Skin of body (tissue), 2 donors: ENCODE data around the gene JMJD4. TPM values are rescaled to one million over a fixed set of nuclear protein-coding genes. Genes with fewer than 3 reads are reported as not detected.
"Not testable (repeated sequence)": the region's sequence is repeated elsewhere in the genome, so short reads cannot be mapped to it uniquely, and the experiment has no call there.

Source experiments
- DNase-seq: peaks from one replicate; lab custom pipeline; 2025; lab: John Stamatoyannopoulos, UW
- total RNA-seq: library from RNA; depleted of rRNA; stranded (reverse); fragments of >200 nt; gene quantifications from one replicate; pipeline ENCODE4 v1.2.3, GENCODE V29; 2014

The JMJD4 gene
- total RNA-seq, 1 donor from 2014 or later, result 13.1 TPM

DNA sequence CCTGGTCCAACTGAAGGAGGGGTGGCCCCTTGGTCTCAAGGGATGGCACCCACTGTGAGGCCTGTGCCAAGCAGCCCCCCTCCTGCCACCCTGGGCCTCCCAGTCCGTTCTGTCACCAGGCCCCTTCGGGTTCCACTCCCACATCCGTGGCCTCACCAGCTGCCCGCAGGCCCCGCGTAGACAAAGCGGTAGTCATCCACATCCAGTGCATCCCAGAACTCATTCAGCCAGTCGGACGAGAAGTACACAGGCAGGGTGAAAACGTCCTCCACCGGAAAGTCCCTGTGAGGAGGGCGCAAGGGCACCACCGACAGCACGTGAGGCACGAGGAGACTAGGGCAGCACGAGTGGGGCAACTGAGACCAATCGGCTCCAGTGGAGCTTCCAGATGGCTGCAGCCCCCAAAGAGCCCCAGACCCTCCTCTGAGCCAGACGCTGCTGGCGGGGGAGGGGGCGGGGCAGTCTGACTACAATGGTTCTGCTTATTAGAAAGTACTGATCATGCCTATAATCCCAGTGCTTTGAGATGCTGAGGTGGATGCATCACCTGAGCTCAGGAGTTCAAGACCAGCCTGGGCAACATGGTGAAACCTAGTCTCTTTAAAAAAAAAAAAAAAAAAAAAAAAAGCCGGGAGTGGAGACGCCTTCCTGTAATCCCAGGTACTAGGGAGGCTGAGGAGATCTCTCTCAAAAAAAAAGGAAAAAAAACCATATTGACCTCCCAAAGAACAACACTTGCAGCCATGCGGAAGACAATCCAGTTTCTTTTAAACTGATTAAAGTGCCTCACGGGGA lies 1.2 kb downstream of the JMJD4 start:
- no peak for DNase-seq

DNA sequence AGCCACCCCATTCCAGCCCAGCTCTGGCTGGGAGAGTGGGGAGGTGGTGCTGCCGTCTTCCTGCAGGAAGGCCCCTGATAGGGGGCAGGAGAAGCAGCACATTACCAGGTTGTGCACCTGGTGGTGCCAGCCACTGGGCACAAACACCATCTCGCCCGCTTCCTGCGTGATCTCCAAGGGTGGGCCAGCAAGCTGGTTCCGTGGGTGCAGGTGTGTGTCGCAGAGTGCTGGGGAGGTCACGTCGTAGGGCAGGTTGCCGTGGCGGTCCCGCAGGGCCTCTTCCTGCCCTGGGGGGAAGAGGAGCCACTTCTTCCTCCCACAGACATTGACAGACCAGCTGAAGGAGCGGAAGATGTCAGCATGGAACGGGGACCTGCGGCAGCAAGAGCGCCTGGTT lies 1.8 kb downstream of the JMJD4 start:
- DNase-seq, result no peak

DNA sequence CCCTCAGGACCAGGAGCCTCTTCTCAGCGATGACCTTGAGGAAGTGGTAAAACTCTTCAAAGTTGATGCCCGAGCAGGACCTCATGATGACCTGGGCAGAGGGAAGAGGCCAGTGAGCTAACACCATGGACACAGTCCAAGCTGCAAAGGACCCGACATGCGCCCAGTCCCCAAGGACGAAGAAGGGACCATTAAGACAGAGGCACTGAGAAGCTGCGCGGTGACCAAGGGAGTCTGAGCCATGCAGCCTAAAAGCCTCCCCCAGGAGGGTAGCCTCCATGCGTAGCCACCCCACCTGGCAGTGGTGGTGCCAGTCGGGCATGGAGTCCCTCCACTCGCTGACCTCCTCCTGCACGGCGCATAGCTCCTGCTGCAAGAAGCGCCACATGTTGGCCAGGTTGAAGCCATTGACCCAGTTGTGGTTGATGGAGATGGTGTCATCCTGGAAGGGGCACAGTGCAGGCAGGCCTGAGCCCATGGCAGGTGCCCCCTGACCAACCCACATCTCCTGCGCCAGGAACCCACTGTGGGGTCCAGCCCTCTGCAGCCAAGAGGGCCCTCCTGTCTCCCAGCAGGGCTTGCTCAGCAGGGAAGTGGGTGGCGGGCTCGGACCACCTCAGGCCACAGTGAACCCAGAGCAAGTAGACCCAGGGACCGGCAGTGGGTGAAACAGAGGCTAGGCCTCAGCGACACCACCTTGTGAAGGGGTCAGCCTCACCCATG lies 2.4 kb downstream of the JMJD4 start:
- no peak for DNase-seq

DNA sequence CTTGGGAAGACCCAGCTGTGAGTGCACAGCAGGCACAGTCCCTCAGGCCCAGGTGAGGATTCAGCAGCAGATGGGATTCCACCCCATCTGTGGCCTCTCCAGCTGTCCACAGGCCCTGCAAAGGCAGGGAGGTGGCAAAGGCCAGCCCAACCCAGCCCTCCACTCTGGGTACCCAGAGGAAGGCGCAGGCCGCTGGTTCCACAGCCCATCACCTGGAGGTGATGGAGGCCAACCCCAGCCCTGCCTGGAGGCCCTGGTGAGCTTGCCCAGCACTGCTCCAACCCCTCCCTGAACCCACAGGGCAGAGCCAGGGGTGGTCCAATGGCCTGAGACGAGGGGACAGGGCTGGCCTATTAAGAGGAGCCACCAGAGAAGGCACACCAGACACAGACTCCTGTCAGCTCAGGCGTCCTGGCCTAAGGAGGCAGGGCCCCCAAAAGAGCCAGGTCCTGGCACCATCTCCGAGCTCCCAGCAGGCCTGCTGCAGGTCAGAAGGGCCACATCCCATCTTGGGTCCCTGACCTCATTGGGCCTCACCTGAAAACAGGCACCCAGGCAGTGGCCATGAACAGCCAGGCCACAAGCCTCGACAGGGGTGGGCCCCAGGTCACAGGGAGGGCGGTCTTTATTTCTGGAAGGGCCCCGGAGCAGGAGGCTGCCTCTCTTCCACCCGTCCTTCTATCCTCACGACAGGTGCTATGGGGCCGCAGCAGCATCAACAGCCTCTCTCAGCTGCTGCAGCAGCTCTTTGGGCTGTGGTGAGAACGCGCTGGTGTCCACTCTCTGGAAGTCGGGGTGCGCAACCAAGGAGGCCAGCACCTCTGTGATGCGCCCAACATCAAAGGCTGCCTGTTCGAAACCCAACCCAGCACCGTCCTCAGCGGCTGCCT lies 3.2 kb downstream of the JMJD4 start:
- no peak for DNase-seq

DNA sequence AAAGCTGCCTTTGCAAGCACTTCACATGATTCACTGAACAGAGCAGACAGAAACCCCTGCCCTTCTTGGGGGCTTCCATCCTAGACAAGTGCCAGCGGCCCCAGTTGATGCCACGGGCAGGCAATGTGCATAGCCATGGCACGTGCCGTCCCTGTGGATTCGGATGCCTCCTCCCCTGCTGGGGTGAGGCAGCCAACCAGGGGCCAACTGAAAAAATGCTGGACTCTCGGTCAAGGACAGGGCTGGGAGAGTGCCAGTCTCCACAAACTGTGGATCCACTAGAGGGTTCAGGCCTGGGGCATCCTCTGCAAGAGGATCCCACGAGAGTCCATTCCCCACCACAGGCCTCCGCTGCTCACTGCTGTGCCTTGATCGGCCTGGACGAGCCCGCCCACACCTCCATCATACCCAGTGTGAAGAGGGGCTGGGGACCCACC lies 3.8 kb downstream of the JMJD4 start:
- no peak for DNase-seq

DNA sequence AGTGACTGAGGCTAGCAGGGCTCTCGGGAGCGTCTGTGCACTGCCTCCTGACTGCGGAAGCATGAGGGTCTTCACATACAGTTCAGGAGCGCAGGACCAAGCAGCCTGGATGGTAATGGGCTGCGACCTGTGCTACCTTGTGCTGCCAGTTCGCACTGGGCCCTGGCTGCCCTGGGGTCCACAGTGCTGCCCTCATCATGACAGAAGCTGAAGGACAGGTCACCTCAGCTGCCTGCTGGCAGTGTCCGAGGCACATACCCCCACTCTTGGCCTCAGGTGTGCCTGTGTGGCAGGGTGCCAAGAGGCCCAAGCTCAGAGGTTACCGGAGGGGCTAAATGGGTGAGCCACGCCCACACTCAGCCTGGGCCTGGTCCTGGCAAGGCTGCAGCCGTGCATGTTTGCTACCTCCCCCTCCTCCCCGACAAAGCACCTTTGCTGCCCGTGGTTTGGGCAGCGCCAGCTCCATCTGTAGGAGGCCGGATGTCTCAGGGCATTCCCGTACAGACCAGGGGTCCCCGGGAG lies 4.4 kb downstream of the JMJD4 start:
- no peak for DNase-seq

DNA sequence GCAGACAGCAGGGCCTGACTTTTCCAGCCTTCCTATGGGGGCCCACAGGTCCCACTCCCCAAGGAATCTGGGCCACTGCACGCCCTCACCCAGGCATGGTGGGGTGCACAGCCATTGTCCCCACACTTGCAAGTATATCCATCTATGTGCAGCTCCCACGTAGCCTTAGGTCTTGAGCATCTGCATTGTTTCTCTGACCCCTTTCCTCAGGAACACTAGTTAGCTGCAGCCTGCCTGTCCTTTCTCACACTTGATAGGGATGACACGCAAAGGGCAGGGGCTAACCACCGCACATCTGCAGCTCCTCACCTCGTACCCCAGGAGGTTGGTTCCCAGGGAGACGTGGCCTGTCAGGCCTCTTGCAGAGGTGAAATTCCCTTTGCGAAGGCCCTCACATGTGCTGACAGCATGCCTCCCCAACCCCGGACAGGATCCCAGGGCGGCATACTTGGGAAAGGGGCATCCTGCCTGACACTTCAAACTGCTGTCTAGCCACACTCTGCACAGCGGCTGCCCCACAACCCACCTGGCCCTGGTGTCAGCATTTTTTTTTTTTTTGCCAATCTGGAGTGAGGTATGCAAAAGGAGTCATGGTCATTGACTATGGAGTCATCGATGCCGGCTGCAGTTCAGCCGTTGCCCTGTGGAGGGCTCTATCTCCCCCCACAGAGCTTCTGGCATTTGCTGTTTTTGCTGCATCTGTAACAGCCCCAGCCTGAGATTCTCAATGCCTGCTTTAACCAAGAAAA lies 5.0 kb downstream of the JMJD4 start:
- DNase-seq, result peak; percentile 35

DNA sequence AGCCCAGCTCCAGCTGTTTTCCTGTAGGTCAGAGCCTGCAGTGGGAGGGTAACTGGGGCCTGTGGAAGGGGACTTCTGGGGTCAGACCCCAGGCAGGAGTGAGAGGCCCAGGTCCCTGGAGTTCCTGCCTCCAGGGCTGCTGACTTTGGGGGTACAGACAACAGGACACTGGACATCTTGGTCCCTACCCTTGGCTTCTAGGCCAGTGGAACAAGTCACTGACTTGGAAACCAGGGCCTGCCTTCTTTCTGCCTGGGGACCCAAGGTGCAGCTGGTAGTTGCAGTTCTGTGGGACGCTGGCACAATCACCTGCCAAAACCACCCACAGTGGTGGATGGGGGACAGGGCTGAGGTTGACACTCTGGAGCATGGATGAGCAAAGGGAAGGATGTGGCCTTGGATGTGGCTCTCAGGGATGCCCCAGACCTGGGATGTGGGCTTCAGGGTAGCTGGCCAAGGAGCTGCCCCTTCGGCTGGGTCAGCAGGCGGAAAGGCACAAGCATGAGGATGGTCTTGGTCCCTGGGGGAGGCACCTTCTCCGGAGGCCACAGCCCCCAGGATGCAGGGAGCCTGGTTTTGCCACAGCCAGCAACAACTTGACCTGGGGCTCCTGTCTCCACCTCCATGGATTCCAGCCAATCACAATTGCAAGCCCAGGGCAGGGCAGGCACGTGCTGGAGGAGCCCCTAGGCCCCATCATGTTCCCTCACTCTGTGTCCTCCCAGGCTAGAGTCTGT lies 5.8 kb downstream of the JMJD4 start:
- no peak for DNase-seq

DNA sequence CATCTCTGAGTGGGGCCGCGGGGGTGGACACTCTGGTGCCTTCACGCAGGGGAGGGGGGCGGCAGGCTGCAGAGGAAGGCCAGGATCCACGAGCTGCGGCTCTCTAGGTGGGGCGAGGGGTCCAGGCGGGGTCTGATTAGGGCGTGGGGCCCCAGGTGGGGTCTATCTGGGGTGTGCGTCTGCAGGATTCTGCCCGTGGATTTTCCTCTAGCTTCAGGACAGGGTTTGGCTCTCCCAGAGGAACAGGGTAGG lies 6.3 kb downstream of the JMJD4 start:
- no peak for DNase-seq

DNA sequence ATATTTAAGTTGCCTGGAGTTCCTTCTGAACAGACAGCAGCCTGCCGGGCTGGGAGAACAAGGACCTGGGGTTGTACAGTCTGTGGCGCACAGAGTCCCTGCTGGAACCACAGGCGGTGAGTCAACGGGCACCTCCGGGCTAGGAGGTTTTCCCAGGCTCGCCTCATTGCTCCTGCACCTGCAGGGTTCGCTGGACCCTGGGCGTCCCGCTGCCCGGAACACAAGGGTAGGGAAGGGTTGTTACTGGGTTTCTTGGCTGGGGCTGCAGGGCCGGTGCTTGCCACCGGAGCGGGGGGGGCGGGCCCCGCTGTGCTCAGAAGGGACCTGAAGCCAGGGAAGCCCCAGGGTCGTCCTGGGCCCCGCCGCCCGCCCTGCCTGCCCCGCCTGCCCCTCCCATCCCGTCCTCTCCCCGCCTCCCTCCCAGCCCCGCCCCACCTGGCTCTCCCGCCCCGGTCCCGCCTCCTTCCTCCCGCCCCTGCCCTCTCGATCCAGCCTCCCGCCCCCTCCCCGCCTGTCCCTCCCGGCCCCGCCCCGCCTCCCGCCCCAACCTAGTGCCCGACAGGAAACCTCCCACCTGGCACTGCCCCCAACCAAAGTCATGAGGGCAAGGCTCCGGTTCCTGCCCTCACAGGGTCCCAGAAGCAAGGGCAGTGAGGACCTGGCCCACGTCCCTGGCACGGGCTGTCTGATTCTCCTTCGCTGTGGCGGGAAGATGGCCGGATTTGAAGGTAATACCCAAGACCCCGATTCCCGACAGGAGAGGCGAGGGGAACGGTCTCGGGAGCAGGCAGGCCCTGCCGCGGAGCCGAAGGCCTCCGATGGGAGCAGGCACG lies 6.8 kb downstream of the JMJD4 start:
- no peak for DNase-seq

DNA sequence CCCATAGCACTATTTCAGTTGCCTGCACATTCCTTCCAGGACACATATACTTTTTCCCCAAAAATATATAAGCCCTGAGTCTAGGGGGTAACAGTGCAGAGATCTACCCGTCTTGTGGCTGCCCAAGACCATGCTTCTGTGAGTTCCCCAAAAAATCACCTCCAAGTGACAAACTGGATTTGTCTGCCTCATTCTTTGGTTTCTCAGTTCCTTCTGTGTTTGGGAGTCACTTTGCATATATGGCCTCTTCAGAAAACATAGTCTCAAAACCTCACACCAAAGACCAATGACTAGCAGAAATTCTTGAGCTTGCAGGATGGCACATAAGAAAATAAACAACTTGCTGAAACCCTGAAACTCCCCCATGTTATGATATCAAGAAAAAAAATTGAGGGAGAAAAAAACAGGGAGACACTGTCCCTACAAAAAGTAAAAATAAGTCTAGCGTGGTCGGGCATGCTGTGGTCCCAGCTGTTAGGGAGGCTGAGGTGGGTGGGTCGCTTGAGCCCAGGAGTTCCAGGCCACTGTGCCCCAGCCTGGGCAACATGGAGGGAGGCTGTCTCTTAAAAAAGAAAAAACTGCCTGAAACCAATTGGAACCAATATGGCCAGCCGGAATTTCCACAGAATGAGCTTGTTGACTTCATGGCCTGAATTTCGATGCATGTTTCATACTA lies 8.0 kb downstream of the JMJD4 start:
- no peak for DNase-seq

DNA sequence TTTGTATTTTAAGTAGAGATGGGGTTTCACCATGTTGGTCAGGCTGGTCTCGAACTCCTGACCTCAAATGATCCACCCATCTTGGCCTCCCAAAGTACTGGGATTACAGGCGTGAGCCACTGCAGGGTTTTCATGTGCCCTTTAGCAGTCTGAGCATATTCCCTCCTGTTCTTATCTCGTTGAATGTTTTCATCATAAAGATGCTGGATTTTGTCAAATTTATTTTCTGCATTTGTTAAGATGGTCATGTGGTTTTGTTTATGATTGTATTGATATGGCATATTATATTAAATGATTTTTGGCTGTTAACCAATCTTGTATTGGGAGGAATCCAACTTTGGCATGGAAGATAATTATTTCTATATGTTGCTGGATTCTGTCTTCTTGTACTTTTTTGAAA lies 8.8 kb downstream of the JMJD4 start:
- no peak for DNase-seq

DNA sequence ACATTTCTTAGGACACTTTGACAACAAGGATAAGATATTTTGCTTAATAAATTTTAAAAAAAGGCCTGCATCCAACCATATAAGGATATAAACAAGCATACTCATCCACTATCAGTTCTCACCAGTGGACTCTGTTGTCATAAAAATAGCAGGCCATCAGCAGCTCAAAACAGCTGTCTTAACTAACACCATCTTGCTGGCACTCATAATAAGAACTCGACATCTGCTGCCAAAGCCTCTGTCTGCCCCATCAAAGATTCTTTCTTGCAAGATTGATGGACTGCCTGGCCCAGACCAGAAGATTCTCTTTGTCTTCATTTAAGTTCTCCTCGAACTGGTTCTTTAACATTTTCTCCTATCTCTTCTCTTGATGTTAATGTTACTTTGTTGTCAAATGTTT lies 10.1 kb downstream of the JMJD4 start:
- no peak for DNase-seq

DNA sequence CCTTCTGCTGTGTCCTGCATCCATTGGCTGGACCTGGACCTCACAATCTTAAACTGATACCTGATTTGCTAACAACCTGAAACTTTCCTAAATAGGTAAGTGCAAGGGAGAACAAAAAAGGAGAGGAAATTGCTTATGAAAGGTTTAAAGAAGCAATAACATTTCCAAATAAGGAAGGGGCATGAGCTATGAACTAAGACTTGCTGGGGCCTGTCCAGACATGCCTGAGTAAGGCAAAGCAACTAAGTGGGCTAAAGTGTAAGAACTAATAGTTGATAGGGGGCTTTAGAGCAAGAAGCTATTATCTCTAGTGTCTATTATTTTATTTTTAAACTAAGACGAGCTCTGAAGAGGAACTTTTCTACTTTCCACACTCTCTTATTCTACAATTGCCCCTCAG lies 11.6 kb downstream of the JMJD4 start:
- DNase-seq, result no peak

DNA sequence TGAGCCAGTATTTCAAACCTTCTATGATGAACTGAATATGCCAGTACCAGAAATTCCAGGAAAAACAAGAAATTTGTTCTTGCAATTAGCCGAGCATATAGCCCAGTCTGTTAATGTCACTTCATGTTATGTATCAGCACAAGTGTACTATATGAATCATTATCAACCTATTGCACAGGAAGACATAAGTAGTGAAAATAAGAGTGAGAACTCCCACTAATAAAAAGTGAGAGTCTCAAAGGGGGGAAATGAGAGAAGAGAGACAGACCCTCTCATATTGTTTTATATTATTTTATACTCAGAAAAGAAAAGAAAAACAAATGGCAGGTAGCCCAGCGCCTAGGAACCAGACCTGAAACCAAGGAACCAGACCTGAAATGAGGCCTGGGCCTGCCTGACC lies 16.2 kb downstream of the JMJD4 start:
- DNase-seq, result no peak

DNA sequence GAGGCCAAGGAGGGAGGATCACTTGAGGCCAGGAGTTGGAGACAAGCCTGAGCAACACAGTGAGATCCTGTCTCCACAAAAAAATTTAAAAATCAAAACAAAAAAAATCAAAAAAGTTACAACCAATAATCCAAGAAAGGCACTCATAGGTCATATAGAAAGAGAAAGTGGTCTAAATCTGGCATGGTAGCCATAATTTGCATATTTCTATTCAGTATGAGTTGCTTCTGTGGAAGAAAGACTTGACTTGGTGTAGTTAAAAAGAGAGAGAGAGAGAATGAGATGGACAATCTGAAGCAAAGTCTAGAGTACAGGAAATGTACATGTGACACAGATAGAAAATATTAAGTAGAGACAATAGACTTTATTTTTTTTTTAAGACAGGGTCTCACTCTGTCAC lies 22.5 kb downstream of the JMJD4 start:
- no peak for DNase-seq

DNA sequence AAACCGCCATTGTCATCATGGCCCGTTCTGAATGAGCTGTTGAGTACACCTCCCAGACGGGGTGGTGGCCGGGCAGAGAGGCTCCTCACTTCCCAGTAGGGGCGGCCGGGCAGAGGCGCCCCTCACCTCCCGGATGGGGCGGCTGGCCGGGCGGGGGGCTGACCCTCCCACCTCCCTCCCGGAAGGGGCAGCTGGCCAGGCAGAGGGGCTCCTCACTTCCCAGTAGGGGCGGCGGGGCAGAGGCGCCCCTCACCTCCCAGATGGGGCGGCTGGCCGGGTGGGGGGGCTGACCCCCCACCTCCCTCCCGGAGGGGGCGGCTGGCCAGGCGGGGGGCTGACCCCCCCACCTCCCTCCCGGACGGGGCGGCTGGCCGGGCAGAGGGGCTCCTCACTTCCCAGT lies 24.6 kb downstream of the JMJD4 start:
- DNase-seq, result not testable (repeated sequence)

DNA sequence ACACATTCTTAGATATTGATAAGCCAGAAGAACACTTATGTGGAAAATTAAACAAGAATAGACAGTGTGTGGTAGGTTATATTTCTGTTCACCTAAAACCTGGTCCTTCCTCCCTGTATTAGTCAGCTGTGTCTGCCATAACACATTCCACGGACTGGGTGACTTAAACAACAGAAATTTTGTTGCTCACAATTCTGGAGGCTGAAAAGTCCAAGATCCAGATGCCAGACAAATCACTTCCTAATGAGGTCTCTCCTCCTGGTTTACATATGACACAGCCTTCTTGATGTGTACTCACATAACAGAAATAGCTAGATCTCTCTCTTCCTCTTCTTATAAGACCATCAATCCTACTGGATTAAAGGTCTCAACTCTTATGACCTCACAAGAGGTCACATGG lies 25.7 kb downstream of the JMJD4 start:
- DNase-seq, result no peak

DNA sequence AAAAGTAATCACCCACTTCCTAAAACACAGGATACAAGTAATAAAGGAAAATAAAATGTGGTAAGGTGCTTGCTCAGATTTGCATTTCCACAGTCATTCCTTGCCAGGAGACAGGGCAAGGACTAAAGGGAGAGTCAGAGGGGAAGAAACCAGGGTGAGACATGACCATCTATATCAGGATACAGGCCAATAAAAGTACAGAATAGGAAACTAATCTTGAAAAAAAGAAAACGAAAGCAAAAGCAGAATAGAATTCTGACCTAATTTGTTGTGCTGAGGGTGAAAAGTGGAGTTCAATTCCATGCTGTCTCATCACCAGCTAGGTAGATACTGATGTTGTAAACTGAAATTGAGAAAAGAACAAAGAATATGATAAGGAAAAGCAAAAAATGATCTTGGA lies 27.3 kb downstream of the JMJD4 start:
- DNase-seq, result no peak
